IPS DF 4.7 (cell line): ENCODE results near the gene GPR25.

Experiments used
- DNase-seq: peaks from one replicate; pipeline ENCODE4 v3.0.0-alpha.2; 2013; ENCODE audit warnings: low spot score; ENCODE audit errors: extremely low read depth

The GPR25 gene

DNA sequence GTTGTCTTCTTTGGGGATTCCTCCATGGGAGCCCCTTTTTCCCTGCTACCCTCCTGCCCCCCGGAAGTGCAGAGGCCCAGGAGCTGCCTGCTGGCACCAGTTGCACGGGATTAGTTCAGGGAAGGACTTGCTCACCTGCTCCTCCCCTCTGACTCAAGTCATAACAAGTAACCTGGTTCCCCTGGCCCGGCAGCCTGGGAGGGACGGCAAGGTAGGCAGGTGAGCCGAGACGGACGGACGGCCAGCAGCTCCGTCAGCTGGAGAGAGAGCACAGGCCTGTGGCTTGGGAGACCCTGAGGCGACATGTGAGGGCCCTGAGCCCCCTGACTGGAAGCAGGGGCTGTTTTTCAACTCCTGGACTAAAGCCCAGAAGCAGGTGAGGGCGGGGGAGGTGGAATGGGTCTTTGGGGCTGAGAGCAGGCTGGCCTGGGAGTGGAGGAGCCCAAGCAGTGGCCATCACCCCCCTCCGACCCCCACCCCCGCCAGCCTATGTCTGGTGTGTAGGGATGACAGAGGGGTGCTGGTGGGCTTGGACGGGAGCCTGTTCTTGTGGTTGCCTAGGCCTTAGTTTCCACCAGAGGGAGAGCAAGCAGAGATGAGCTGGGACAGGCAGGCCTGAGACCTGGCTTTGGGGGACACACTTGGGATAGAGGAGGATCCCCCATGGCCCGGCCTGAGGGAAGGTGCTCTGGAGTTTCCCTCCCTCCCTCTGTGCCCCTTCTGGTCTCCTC, 22.1 kb downstream of the GPR25 start, which contains the start of gene INAVA:
Gene INAVA, plus strand, starts transcription at position 189 of the 731 bp plus-strand sequence. CDS start 3,501 bp downstream, outside the sequence.
- DNase-seq, result no peak

DNA sequence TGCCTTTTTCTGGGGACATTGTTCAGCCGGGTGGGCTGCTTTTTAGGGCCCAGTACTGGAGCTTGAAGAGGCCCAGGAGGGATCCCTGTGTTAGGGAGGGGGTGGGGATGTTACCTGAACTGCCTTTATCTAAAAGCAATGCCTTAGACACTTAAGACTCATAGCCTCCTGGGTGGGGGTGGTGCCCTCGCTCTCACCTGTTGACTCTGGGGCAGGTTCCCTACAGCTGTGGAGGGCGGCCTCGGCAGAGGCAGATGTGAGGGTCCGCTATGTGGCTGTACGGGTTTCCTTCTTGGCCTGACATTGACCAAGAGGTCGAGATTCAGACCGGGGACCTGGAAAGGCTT, 22.6 kb downstream of the GPR25 start:
- no peak for DNase-seq

DNA sequence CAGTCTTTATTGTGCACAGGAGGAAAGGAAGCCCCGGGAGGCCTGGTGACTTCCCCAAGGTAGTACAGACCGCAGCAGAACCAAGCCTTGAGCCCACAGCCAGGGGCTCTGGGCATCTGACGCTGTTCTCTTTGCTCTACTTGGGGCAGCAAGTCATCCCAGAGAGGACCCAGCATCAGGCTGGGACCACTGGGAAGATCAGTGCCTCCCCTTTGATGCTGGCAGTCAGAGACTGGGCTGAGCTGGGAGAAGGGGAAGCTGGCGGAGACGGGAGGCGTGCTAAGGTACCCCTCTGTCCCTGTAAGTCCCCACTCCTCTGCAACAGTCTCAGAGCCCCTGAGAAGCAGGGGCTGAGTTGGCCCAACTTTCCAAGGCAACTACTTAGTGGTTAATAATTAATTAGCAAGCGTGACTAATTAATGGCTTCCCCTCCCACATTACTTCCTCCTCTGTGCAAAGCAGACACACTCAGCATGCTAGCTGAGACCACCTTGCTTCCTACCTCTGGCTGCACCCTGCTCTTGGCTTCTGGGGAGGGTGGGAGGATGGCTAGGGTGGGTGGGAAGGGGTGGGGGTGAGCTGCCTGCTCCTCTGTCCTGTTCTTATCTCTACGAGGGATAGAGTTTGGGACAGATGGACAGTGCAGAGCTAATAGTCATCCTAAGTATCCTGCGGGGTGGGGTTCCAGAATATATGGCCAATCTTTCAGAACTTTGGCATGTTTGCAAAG, 23.2 kb downstream of the GPR25 start:
- no peak for DNase-seq

DNA sequence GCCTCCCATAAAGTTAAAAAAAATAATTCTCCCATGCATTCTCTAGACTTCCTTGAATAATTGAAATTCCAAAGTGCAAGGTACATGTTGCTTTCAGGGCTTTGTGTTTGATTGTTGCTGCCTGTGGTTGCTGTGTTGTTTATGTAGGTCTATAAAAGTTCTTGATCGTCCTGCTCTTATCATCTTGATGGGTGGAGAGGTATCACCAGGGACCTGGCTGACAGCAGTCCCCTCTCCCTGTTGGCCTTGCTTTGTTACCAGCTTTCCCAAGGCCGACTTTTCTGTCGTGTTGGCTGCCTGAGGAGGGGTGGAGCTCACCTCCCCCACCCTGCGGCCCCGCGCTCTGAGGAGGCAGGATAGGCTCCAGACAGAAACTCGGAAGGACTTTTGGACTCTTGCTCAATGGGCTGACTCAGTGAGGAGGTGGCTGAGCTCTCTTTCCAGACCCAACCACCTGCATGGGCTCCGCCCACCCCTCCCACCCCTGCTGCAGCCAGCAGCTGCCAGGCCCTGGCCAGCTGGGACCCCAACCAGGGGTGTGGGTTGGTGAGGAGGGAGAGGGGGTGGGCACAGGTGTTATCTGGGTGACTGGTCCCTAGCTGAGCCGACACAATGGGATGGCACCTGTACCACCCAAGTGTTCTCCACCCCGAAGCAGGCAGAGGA, 23.9 kb downstream of the GPR25 start:
- no peak for DNase-seq

DNA sequence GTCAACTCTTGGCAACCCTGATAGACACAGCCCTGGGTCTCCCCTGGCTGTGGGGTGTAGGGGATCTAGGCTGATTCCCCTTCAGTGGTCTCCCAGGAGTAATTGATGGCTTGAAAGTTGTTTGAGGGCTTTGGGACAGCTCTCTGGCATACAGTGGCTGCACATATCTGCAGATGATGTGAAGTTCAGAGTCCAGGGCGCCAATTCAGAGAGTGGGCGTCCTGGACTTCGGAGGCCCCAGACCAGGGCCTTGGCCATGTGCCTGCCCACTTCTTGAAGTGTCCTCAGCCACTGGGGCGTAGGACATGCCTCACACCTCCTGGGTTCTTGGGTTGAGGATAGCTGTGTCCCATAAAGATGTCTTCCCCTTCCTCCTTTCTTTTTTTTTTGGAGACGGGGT, 24.5 kb downstream of the GPR25 start:
- DNase-seq, result no peak

DNA sequence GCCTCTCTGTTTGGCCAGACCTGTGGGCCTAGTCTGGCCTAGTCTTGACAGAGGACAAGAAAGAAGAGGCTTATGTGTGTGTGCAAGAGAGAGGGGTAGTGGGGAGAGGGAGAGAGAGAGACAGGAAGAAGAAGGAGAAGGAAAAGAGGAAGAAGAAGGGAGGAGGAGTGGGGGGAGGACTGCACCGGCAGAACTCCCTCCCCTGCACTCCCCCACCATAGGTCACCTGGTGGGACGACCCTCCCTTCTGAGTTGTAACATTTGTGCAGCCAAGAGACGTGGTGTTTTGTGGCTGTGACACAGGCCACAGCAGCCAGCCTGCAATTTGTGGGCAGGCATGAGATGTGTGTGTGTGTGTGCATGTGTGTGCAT, 26.2 kb downstream of the GPR25 start:
- no peak for DNase-seq

DNA sequence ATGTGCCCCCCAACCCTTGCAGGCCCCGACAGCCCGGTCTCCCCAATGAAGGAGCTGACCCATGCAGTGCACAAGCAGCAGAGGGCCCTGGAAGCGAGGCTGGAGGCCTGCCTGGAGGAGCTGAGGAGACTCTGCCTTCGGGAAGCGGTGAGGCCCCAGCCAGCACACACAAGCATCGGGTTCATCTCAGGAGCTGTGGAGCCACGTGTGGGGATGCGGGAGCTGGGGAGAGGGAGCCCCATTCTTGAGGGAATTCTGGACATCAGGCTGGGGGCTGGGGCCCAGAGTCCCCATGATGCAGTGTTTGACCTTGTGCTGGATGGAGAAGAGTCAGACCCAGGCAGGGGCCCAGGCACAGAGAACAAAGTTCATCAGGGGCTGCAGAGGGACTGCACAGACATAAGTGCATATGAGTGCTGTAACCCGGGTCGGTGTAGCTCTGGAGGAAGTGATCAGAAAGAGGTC, 26.7 kb downstream of the GPR25 start:
- no peak for DNase-seq

DNA sequence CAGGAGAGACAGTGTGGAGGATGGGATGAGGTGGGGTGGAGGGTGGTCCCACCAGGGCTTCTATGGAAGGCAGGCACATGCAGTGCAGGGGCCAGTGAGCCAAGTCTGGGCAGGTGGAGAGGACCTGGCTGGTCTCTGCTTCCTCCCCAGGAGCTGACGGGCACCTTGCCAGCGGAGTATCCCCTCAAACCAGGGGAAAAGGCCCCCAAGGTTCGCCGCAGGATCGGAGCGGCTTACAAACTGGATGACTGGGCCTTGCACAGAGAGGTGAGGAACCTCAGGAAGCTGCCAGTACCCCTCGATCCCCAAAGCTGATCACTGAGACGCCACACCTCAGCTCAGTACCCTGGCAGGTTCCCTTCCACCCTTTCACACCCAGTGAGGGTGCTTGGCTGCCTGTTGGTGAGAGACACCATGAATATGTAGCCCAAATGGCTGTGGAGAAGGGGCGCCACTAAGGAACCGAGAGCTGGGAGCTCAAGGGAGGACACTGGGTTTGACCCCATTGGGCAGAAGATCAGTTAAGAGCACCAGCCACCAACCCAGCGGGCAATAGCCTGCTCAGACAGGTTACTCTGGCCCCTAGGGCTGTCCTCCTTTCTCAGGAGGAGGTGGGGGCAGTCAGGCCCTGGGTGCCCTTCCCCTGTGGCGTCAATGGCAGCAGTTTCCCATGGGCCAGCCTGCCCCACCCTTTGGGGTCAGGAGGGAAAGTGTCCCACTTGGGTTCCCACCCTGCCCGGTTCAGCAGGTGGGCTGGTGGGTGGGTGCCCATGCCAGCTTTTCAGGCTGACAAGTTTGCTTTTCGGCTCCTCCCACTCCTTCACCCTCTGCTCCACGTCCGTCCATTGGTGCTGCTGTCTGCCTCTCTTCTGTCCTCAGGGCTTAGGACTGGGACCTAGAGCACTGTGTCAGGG, 27.4 kb downstream of the GPR25 start:
- DNase-seq, result no peak

DNA sequence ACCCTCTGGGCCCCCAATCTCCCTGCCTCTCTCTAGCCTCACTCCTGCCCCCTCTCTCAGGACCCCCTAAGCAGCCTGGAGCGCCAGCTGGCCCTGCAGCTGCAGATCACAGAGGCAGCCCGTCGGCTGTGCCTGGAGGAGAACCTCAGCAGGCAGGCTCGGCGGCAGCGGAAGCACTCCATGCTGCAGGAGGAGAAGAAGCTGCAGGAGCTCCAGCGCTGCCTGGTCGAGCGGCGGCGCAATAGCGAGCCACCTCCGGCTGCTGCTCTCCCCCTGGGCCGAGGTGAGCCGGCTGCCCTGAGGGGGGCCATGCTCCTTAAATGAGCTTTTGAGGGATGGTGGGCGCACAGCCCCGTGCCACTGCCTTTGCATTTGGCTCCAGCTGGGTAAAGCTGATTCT, 28.1 kb downstream of the GPR25 start:
- DNase-seq, result no peak

DNA sequence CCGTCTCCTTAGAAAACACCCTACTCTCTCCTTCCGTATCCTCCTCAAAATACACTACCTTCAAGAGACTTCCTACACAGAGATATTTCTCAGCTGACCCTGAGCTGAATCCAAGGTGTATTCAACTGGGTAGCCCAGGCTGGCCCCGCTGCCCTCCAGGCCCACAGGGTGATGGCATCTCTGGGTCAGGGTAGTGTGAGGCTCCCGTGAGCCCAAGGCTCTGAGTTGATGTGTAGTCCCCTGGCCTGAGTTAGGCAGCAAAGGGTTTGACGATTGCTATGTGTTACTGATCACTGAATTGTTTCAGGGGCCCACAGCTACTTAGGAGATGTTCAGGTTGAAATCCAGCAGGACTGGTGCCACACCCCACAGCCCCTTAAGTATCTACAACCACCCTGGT, 28.6 kb downstream of the GPR25 start:
- DNase-seq, result no peak

DNA sequence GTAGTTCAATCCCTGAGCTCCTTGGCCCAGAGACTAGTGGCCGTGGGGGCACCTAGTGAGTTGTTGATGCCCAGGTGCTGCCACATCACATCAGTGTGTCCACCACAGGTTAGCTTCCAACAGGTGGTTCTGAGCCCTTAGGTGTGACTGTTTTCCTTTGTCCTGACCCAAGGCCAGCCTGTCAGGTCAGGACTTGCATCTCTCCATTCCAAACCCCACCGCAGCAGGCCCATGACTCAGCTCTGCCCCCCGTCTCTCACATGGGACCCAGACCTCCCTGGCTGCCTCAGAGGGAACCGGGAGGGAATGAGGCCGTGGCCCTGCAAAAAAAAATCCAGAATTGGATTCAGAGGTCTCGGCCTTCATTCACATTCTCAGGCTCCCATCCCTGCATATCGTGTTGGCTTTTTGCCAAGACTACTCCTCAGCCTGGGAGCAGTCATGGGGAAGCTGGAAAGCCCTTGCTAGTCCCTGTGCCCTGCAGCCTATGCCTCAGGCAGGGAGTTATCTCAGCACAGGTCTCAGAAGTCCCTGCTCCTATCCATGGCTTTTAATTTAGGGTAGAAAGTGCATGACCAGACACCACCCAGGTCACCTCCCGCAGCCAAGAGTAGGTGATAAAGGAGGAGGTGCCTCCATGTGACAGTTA, 29.1 kb downstream of the GPR25 start:
- no peak for DNase-seq

DNA sequence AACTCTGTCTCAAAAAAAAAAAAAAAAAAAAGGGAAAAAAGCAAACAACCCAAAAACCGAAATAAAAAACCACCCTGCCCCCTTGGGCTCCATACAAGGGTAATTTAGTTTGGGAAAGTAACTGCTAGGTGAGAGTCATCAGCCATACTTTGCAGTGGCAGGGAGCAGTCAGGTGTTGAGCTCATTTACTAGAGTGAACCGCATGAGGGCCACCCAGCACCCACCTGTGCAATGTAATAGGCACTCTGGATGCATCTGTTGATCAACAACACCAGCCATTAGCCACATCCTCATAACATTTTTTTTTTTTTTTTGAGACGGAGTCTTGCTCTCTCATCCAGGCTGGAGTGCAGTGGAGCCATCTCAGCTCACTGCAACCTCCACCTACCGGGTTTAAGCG, 31.0 kb downstream of the GPR25 start:
- no peak for DNase-seq

DNA sequence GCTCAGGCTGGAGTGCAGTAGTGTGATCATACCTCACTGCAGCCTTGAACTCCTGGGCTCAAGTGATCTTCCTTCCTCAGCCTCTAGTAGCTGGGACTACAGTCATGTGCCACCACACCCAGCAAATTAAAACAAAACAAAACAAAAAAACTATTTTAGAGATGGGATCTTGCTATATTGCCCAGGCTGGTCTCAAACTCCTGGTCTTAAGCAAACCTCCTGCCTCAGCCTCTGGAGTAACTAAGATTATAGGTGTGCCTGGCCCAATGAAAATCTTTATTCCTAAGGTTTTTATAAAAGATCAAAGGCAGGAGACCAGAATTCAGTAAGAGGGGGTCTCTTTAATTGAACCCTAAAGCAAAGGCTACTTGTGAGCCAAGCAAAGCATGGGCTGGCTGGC, 32.0 kb downstream of the GPR25 start:
- DNase-seq, result no peak

DNA sequence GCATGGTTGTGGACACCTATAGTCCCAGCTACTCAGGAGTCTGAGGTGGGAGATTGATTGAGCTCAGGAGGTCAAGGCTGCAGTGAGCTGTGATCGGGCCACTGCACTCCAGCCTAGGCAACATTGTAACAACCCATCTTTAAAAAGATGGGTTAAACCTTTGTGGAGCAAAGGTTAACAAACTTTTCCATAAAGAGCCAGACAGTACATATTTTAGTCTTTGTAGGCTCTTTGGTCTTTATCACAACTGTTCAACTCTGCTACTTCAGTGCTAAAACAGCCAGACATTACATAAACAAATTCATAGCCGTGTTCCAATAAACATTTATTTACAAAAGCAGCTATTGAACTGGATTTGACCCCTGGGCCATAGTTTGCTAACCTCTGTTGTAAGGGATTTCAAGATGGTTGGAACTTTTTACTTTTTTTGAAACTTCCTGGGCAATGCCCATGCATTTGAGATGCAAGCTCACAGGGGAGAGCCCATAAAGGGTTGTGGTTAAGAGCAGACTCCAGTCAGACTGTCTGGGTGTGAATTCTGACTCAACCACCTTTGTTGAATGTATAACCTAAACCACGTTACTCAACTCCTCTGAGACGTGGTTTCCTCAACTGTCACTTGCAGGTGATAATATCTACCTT, 32.8 kb downstream of the GPR25 start:
- no peak for DNase-seq

DNA sequence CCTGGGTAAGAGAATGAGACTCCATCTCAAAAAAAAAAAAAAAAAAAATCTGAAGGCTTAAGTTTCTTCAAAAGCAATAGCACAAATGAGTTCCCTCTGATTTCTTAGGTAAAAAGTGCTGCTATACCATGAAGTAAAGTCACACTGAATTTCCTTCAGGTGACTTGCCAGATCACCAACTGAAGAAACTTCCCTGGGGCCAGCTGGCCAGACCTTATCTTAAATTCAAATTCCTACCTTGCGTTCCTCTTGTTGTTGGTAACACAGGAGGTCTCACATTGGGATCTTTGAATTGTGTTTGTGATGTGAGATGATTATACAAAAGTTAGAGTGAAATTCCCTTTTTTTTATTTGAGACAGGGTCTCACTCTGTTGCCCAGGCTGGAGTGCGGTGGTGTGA, 33.7 kb downstream of the GPR25 start:
- no peak for DNase-seq

DNA sequence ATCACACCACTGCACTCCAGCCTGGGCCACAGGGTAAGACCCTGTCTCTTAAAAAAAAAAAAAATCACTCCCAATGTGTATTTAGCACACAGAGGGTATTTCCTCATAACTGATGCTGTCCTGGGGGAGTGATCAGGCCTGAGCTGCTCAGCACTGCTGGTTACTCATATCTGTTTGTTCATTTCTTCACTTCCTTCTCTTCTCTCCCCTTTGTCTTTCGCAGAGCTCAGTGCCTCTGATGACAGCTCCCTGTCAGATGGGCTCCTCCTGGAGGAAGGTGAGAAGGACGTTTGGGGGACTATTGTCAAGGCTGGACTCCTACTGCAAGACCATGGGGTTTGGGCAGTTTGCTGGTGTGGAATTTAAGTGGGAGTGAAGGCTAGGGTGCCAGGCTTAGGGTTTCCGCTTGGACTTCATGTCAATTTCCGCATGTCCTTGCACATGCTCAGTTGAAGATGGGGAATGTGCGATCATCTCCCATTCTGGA, 34.9 kb downstream of the GPR25 start:
- no peak for DNase-seq

DNA sequence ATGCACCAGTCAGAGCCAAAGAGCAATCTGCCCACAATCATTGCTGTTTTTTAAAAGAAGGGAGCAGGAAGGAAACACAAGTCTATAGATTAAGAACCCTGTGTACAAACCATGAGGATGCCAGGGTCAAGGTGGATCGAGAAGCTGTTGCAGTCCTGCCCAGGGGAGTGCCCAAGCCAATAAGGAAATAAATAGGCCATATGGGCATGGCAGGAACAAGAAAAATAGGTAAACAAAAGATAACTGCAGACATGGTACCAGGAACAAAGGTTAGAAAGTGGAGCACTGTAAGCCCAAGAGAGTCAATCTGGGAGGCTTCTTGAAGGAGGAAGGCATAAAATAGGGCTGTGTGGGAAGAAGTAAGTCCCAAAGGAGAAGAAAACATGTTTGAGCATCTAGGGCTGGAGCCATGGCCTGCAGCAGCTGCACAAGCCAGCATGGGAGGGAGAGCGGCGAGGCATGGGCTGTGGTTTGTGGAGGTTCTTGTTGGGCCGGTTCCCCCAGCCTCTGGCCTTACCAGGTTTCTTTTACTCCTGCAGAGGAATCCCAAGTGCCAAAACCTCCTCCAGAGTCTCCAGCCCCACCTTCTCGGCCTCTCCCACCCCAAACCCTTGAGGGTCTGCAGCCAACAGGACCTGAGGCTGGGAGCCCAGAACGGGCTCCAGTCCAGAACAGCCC, 35.5 kb downstream of the GPR25 start:
- DNase-seq, result no peak

DNA sequence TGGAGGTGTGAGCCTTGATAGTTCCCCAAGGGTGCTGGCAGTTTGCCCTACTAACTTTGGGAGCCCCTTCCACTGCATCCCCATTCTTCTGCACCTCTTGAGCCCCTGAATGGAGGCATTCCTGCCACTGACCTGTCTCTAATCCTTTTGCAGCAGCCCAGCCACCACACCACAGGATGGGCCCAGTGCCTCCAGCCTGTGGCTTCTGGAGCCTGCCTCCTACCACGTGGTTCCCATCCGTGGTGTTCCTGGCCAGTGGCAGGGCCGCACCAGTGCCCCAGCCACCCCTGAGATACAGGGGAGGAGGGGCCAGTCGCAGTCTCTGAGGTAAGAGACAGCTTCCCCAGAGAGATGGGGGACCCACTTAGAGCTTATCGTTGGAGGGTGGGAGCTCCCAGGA, 36.3 kb downstream of the GPR25 start:
- no peak for DNase-seq

DNA sequence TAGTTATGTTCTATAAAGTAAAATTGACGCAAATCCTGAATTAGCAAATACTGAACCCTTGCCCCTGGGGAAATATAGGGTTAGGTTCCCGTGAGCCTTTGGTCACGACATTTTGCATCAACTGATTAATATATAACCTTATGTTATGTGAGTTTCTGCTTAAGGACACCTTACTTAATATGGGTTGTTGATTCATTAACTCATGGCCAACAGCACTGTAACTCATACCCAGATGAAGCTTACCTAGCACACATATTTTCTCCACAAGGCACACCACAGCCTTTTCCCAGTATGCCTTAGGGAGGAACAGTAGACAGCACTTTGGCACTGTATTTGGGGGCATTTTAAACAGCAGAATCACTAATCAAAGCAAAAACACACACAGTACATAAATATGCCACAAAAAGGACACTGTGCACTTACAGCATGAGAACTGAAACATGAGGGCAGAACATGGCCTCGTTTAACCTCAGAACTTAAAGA, 37.0 kb downstream of the GPR25 start:
- no peak for DNase-seq

DNA sequence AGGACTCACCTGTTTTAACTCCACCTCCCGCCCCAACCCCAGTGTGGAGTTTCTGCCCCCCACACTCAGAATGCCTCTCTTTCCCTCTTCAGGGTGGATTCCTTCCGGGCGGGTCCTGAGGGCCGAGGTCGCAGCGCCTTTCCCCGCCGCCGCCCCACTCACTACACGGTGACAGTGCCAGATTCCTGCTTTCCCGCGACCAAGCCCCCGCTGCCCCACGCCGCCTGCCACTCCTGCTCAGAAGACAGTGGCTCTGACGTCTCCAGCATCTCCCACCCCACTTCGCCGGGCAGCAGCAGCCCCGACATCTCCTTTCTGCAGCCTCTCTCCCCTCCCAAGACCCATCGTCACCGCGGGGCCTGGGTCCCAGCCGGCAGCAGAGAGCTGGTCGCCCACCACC, 38.6 kb downstream of the GPR25 start:
- no peak for DNase-seq
